HL-60 (cell line): ENCODE results near the gene CAMTA1.

Experiments
- DNase-seq, 2 experiments: peaks; one replicate each; pipeline ENCODE4 v3.0.0-alpha.2; 2010 to 2020; ENCODE audit warnings: low read depth in 1 of 2, low spot score in 1 of 2
- H3K27ac ChIP-seq: fragments of 250-450 bp; sonication (Bioruptor Pico); replicated peaks from 2 replicates; pipeline ENCODE4 v1.5.1; 2020; ENCODE audit warnings: mild to moderate bottlenecking, moderate library complexity
- H3K27me3 ChIP-seq: fragments of 250-450 bp; sonication (Bioruptor Pico); 2 replicates; pipeline ENCODE4 v1.5.1; 2021; ENCODE audit warnings: mild to moderate bottlenecking, moderate library complexity; ENCODE audit not compliant: insufficient read depth, poor library complexity, severe bottlenecking
- H3K4me3 ChIP-seq: replicated peaks from 2 replicates; pipeline ENCODE4 v1.5.1; 2011; ENCODE audit warnings: mild to moderate bottlenecking, control low read depth, low read length; ENCODE audit not compliant: insufficient read depth
- CTCF ChIP-seq: IDR thresholded peaks from one replicate; pipeline ENCODE4 v1.5.1; 2011; ENCODE audit warnings: low read length, control low read depth, inconsistent platforms; ENCODE audit not compliant: insufficient read depth
- GABPA ChIP-seq: IDR thresholded peaks from 2 replicates; pipeline ENCODE4 v1.6.1; 2012; ENCODE audit warnings: low read depth
- POLR2AphosphoS5 ChIP-seq: IDR thresholded peaks from 2 replicates; pipeline ENCODE4 v1.6.1; 2012; ENCODE audit warnings: low read depth
- REST ChIP-seq: IDR thresholded peaks from 2 replicates; pipeline ENCODE4 v1.6.1; 2012; ENCODE audit warnings: low read depth; ENCODE audit not compliant: insufficient replicate concordance
- SPI1 ChIP-seq: IDR thresholded peaks from 2 replicates; pipeline ENCODE4 v1.6.1; 2012; ENCODE audit warnings: low read depth, mild to moderate bottlenecking, borderline replicate concordance

Gene CAMTA1

GRCh38 chr1:7491818-7492173, 706.5 kb downstream of the CAMTA1 start:
- TF ChIP-seq POLR2AphosphoS5 (no peak), CTCF (no peak), GABPA (no peak), SPI1 (no peak), REST (no peak)
- no peaks in the 10 kb centered on the region for H3K27me3 ChIP-seq
- DNase-seq = no peak
- H3K4me3 ChIP-seq = no peak overlapping the region
- no peak overlapping the region for H3K27ac ChIP-seq

- no peak for DNase-seq
- no peak for TF ChIP-seq CTCF
- no peak for TF ChIP-seq POLR2AphosphoS5
- TF ChIP-seq REST = no peak
- no peak for TF ChIP-seq SPI1
- TF ChIP-seq GABPA = no peak
- Histone ChIP-seq H3K27ac (no peak overlapping the region), H3K4me3 (no peak overlapping the region), H3K27me3 (no peaks in the 10 kb centered on the region)
Measured at GRCh38 chr1:7493711-7494454, 708.6 kb downstream of the CAMTA1 start.

GRCh38 chr1:7495962-7496361, 710.7 kb downstream of the CAMTA1 start:
- no peak overlapping the region for H3K27ac ChIP-seq
- no peak for DNase-seq
- no peaks in the 10 kb centered on the region for H3K27me3 ChIP-seq
- no peak overlapping the region for H3K4me3 ChIP-seq
- TF ChIP-seq REST (no peak), SPI1 (no peak), GABPA (no peak), CTCF (no peak), POLR2AphosphoS5 (no peak)
